ENCODE results near the gene KCTD3. TPM values are rescaled to one million over a fixed set of nuclear protein-coding genes. Genes with fewer than 3 reads are reported as not detected.

Gene KCTD3
- total RNA-seq, 2 experiments from 2014 or later = 1.5 TPM

DNA sequence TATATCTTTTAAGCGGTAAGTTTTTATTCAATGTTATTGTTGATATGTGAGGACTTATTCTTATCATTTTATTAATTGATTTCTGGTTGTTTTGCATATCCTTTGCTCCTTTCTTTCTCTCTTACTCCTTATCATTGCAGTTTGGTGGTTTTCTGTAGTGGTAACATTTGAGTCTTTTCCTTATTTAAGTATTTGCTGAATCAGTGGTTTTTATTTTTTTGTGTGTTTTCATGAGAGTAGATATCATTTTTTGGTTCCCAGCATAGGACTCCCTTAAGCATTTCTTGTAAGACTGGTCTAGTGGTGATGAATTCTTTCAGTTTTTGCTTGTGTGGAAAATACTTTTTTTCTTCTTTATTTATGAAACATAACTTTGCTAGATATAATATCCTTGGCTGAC lies 12.2 kb upstream of the KCTD3 start:
- no peak for ATAC-seq
- Mint-ChIP-seq H3K4me1 (ENCODE audit: low read depth) (no peaks in the 10 kb centered on the region), H3K9me3 (peaks cover 9% of the 10 kb centered on the region), H3K27ac (no peak overlapping the region), H3K27me3 (peaks cover 5% of the 10 kb centered on the region), H3K36me3 (ENCODE audit: low read depth) (no peaks in the 10 kb centered on the region), H3K4me3 (no peak overlapping the region)
- TF ChIP-seq, protein P1, sequence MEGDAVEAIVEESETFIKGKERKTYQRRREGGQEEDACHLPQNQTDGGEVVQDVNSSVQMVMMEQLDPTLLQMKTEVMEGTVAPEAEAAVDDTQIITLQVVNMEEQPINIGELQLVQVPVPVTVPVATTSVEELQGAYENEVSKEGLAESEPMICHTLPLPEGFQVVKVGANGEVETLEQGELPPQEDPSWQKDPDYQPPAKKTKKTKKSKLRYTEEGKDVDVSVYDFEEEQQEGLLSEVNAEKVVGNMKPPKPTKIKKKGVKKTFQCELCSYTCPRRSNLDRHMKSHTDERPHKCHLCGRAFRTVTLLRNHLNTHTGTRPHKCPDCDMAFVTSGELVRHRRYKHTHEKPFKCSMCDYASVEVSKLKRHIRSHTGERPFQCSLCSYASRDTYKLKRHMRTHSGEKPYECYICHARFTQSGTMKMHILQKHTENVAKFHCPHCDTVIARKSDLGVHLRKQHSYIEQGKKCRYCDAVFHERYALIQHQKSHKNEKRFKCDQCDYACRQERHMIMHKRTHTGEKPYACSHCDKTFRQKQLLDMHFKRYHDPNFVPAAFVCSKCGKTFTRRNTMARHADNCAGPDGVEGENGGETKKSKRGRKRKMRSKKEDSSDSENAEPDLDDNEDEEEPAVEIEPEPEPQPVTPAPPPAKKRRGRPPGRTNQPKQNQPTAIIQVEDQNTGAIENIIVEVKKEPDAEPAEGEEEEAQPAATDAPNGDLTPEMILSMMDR (IDR thresholded peaks at IDR 0.05) = no peak
- intact Hi-C loops (cut with micrococcal nuclease) = no loop called here
- CTCF ChIA-PET = no interaction called here
- DNase-seq = no peak
- POLR2A ChIA-PET = no interaction called here

DNA sequence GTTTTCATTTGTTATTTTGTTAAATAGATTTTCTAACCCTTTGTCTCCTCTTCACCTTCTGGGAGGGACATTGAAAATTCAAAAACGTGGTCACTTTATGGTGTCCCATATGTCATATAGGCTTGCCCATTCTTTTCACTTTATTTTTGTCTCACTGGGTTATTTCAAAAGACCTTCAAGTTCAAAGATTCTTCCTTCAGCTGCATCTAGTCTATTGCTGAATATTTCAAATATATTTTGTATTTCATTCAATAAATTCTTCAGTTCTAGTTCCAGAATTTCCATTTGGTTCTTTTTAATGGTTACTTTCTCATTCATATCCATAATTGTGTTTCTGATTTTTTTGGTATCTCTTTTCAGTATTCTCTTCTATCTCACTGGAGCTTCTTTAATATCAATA lies 11.6 kb upstream of the KCTD3 start:
- no peak overlapping the region for H3K27ac Mint-ChIP-seq
- no peak for ATAC-seq
- ChIA-PET CTCF (no interaction called here), POLR2A (no interaction called here)
- no peak overlapping the region for H3K4me3 Mint-ChIP-seq
- no peaks in the 10 kb centered on the region for H3K4me1 Mint-ChIP-seq (ENCODE audit: low read depth)
- no peak for DNase-seq
- peaks cover 9% of the 10 kb centered on the region for H3K9me3 Mint-ChIP-seq
- intact Hi-C loops (cut with micrococcal nuclease) = no loop called here
- TF ChIP-seq, protein P1 (IDR thresholded peaks at IDR 0.05) = no peak
- peaks cover 5% of the 10 kb centered on the region for H3K27me3 Mint-ChIP-seq
- H3K36me3 Mint-ChIP-seq (ENCODE audit: low read depth) = no peaks in the 10 kb centered on the region

DNA sequence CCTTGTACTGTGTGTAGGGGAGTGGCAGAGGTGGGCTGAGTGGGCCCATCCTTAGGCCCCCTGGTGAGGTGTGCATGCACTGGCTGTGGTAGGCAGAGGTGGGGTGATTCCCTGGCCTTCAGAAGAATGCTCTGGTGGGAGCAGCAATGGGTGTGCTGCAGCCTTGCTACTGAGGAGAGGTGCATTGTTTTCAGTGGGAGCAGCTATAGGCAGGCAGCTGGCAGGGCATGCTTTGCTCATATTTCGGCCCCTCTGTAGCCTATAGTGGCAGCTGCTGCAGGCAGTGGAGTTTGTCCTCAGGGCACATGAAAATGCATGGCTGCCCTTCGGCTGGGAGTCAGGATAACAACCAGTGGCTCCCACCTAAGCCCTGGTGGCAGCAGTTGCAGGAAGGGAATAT lies 10.1 kb upstream of the KCTD3 start:
- intact Hi-C loops (cut with micrococcal nuclease) = no loop called here
- ChIA-PET POLR2A (no interaction called here), CTCF (no interaction called here)
- Mint-ChIP-seq H3K36me3 (ENCODE audit: low read depth) (no peaks in the 10 kb centered on the region), H3K4me3 (no peak overlapping the region), H3K4me1 (ENCODE audit: low read depth) (no peaks in the 10 kb centered on the region), H3K27ac (no peak overlapping the region), H3K9me3 (peaks cover 9% of the 10 kb centered on the region), H3K27me3 (peaks cover 3% of the 10 kb centered on the region)
- DNase-seq (no peak), ATAC-seq (no peak)
- TF ChIP-seq, protein P1 (IDR thresholded peaks at IDR 0.05) = no peak

DNA sequence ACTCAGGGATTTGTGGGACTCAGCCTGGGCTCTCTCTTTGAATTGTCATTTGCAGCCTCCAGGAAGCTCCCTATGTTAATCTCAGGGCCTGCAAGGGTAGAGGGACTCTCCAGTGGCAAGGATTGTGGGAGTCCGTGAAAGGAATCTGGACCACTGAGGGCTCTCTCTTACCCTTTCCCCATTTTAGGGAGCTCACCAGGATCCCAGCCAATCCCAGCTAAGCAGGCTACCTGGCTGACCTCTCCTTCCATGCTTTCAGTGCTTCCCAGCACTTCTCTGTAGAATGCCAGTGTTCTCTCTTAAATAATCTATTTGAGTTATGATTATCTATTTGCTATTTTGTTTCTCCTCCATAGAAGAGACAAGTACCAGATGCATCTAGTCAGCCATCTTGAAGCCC lies 9.6 kb upstream of the KCTD3 start:
- Mint-ChIP-seq H3K27ac (no peak overlapping the region), H3K9me3 (peaks cover 9% of the 10 kb centered on the region), H3K4me3 (no peak overlapping the region), H3K27me3 (peaks cover 3% of the 10 kb centered on the region), H3K4me1 (ENCODE audit: low read depth) (no peaks in the 10 kb centered on the region), H3K36me3 (ENCODE audit: low read depth) (no peaks in the 10 kb centered on the region)
- TF ChIP-seq, protein P1 (IDR thresholded peaks at IDR 0.05) = no peak
- ChIA-PET POLR2A (no interaction called here), CTCF (no interaction called here)
- intact Hi-C loops (cut with micrococcal nuclease) = no loop called here
- DNase-seq (no peak), ATAC-seq (no peak)

DNA sequence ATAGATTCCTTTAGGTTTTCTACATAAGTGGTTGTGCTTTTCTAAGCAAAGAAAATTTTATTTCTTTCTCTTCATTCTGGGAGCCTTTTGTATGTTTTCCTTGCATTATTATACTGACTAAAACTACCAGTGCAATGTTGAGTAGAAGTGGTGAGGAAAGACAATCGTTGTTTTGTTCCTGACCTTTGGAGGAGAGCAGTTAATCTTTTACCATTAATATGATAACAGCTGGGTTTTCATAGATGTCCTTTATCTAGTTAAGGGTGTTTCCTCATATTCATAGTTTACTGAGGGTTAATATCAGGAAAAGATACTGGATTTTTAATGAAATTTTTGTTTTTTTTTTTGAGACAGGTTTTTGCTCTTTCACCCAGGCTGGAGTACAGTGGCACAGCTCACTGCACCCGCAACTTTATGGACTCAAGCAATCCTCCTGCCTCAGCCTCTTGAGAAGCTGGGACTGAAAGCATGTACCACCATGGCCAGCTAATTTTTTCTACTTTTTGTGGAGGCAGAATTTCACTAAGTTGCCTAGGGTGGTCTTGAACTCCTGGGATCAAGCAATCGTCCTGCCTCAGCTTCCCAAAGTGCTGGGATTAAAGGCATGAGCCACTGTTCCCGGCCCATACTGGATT lies 9.0 kb upstream of the KCTD3 start:
- Mint-ChIP-seq H3K27me3 (peaks cover 3% of the 10 kb centered on the region), H3K27ac (no peak overlapping the region), H3K36me3 (ENCODE audit: low read depth) (no peaks in the 10 kb centered on the region), H3K9me3 (peaks cover 9% of the 10 kb centered on the region), H3K4me3 (no peak overlapping the region), H3K4me1 (ENCODE audit: low read depth) (no peaks in the 10 kb centered on the region)
- CTCF ChIA-PET = no interaction called here
- POLR2A ChIA-PET = no interaction called here
- intact Hi-C loops (cut with micrococcal nuclease) = no loop called here
- DNase-seq (no peak), ATAC-seq (no peak)
- TF ChIP-seq, protein P1 (IDR thresholded peaks at IDR 0.05) = no peak

Data from activated CD8-positive, alpha-beta T cell treated with anti-CD3 and anti-CD28 coated beads for 36 hours (primary cell).